ENCODE results near the gene NFIA.

GRCh38 chr1:61284936-61285335, 202.6 kb downstream of the NFIA start:
- no peak for TF ChIP-seq ZNF24 (tag by site-specific recombination; IDR thresholded peaks at IDR 0.05)
- TF ChIP-seq CTCF (tag by site-specific recombination; IDR thresholded peaks at IDR 0.05): no peak
- no peak for TF ChIP-seq ZNF112 (tag by site-specific recombination; IDR thresholded peaks at IDR 0.05)
- no peak for TF ChIP-seq BCL6B (tag by site-specific recombination; IDR thresholded peaks at IDR 0.05)
- no peak for TF ChIP-seq KLF17 (tag by site-specific recombination; IDR thresholded peaks at IDR 0.05)
- no peak for TF ChIP-seq ATF2 (tag by site-specific recombination; IDR thresholded peaks at IDR 0.05; ENCODE audit: low read depth)
- no peak for TF ChIP-seq KLF16 (tag by site-specific recombination; IDR thresholded peaks at IDR 0.05)
- TF ChIP-seq ZNF202 (tag by site-specific recombination; IDR thresholded peaks at IDR 0.05; ENCODE audit: borderline replicate concordance): no peak
- TF ChIP-seq TRIM28 (IDR thresholded peaks at IDR 0.05; ENCODE audit: borderline replicate concordance, low read length): no peak

Measured in HEK293 (cell line).